ENCODE data around the gene STX2.

STX2 gene

DNA sequence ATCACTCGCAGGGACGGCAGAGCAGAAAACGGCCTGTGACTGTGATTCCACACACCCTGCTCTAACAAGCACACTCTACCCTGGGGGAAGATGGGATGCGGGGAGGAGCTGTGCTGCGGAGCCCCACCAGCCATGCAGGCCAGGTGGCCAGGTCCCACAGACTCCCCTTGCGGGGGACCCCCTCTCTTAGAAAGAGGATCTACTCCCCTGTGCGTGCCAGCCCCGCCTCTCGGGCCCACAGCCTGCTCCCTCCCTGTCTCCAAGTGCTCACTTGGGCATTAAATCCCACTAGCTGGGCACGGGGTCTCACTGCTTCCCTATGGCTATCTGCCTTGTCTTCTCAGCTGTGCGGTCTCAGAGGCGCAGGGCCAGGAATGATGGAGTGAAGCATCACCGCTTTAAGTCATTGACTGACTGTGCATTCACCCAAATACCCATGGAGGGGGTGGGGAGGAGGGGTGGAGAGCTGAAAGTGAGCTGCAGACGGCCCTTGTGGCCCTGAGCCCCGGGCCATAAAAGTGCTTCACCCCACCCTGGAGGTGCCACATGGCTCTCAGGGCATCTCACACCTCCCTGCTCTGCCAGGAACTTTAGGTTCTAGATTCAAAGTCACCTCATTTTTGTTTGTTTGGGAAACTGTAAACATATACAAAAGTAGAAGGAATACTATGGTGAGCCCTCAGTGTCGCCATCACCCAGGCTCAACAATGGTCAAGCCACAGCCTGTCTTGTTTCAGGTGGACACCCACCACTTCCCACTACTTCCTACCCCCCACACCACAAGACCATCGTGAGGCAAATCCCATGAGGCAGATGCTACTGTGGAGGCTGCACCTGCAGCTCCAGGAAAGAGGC is 9.4 kb downstream of the STX2 start:
- no peak for FAIRE-seq

- no peak for FAIRE-seq
These were observed 10.2 kb downstream of the STX2 start for GRCh38 chr12:130828895-130829294.

GRCh38 chr12:130827432-130827831 is 11.6 kb downstream of the STX2 start:
- no peak for FAIRE-seq

DNA sequence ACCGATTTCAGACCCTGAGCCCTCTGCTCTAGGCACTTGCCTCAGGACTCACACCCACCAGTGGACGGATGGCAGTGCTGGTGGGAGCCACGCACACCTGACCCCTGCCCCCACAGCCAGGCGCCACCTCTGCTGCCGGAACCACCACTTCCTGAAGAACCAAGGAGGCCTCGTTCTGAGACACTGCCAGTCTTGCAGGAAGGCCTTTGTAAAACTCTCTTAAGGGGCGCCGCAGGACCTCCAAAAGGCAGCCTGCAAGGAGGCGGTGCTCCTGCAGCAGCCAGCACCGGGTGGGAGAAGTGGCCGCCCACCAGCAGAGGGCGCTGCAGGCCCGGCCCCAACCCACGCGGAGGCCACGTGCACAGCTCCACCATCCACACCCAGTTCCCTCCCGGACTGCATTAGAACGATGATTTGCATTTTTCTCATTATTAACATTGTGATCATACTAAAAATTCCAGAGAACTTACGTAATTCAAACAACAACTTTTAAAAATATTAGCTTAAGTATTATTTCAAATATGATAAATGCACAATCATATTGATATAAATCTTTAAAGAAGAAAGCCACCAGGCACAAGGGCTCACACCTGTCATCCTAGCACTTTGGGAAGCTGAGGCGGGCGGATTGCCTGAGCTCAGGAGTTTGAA is 12.8 kb downstream of the STX2 start:
- FAIRE-seq = no peak

- no peak for FAIRE-seq
These were observed 13.3 kb downstream of the STX2 start for GRCh38 chr12:130825771-130826150.

GRCh38 chr12:130819681-130820080 is 19.4 kb downstream of the STX2 start:
- no peak for FAIRE-seq

DNA sequence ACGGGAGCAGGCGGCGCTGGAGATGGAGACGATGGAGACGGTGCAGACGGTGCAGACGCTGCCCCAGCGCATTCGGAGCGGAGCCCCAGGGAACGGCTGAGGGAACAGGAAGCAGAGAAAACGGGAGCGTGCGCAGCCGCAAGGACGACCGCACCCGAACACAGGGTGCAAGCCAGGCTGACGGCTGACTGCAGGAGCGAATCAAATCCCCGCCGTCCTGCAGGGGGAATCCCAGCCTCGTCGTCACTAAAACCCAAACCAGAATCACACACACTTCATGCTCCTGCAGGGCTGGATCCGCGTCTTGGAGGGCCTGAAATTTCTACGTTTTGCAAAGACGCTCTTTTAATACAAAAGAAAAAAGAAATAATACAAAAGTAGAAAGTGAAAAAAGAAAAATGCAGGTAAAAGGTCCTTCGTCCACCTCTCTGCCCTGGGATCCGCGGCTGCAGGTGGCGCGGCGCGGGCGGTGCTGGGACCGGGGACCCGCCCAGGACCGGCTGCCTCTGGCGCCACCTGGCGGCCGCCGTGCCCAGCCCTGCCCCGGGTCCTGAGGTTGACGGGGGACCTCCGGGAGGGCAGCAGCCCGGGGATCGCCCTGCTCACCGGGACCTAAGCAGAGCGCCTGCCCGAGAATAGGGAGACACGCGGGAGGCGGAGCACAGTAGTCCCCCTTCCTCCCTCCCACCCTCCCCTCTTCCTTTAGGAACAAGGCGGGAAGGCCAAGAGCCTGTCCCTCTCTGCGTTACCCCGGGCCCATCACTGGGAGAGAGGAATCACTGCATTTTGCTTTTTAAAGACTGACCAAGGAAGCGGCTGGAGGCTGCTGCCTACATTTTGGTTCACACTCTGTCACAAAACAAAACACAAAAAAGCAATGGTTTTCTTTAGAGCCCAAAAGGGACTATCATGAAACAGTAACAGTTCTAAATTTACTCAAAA is 20.1 kb downstream of the STX2 start:
- FAIRE-seq = no peak

DNA sequence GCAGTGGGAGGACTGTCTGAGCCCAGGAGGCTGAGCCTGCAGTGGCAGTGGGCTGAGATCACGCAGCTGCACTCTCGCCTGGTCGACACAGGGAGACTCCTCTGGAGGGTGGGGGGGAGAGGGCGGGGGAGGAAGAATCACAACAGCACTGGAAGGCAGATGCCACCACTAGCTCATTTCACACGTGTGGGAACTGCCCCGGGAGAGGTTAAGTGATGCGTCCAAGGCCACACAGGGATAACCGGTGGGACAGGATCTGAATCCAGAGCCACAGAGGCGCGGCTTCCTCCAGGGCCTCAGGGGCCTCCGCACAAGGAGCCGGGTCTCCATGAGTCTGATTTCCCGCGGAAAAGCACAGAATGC is 20.8 kb downstream of the STX2 start:
- FAIRE-seq = no peak

DNA sequence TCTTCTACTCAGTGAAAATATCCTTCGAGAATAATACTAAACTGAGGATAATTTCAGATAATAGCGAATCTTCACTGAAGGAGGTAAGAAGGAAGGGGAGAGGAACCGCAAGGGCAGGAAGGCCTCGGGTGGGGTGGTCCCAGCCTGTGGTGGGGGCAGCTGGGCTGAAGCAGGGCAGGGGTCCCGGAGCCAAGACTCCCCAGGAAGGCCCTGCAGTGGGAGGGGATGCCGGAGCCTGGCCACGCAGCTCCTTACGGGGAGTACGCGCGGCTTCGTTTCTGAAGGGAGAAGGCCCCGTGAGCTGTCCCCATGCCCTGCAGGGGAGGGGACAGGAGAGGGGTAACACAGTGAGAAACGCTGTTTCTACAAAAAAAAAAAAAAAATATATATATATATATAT is 21.2 kb downstream of the STX2 start:
- FAIRE-seq = no peak

DNA sequence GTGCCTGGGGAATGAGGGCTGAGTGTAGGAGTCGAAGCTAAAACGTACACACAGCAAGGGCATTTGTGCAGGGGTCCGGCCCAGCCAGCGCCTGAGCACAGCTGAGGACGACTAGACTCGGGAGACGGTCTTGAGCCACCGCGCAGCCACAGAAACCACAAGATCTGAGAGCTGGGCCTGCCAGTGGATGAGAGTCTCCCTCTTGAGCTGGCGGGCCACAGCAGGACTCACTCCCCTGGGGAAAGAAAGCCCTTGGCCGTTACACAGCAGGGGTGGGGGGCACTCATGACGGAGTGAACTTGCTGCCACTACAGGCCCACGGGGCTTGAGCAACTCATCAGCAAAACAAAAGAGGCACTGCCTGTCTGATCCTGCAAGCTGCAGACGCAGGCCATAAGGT is 23.0 kb downstream of the STX2 start:
- FAIRE-seq = no peak

DNA sequence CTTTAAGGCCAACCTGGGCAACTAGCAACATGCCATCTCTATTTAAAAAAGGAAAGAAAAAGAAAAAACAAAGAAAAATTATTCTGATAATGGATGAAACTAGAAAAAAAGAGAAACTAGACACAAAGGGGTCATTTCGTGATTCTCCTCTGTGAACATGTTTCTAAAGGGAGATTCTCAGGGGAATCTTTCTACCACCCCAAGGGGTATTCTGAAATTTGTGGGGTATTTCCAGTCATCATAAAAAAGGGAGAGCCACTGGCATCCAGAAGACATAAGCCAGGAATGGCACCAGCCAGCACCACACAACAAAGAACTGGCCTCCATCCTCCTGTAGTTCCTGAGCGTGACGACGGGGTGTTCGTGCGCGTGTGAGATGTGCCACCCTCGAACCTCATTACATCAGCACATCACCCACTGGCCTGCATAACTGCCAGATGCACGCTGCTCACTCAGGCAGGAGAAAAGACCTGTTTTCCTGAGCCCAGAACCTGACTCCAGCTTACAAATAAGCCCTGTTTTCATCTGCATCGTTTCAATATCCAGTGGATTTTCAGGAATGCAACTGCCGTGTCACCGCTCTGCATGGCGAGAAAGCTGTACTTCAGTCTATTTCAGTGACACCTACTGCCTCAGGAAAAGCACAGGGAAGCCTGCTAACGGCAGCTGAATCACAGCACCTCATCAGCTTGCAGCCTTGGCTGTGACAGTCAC is 23.9 kb downstream of the STX2 start:
- no peak for FAIRE-seq

DNA sequence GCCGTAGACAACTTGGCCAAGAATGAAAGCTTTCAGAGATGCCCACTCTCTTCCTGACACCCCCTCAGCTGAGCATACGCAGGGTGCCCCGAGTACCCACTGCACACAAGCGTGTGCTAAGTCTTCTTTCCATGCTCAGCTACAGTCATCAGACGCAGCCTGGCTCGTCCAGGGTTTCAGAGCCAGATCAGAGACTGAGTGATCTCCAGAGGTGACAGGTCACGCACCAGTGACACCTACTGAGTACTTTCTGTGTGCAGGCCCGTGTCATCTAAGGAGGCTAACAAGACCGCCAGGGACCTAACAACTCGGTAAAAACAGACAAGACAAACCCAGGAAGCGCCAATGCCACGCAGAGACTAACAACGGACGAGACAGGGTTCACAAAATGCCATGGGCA is 25.1 kb downstream of the STX2 start:
- no peak for FAIRE-seq

- no peak for FAIRE-seq
These were observed 25.6 kb downstream of the STX2 start for GRCh38 chr12:130813436-130813835.

GRCh38 chr12:130809791-130810190 is 29.3 kb downstream of the STX2 start:
- FAIRE-seq = no peak

GRCh38 chr12:130807309-130807708 is 31.7 kb downstream of the STX2 start:
- no peak for FAIRE-seq

- no peak for FAIRE-seq
These were observed 32.5 kb downstream of the STX2 start for GRCh38 chr12:130806574-130806973.

GRCh38 chr12:130805635-130806034 is 33.4 kb downstream of the STX2 start:
- FAIRE-seq = no peak

GRCh38 chr12:130804216-130804615 is 34.8 kb downstream of the STX2 start:
- no peak for FAIRE-seq

- no peak for FAIRE-seq
These were observed 35.3 kb downstream of the STX2 start for GRCh38 chr12:130803702-130804101.

GRCh38 chr12:130800312-130800711 is 38.7 kb downstream of the STX2 start:
- no peak for FAIRE-seq

DNA sequence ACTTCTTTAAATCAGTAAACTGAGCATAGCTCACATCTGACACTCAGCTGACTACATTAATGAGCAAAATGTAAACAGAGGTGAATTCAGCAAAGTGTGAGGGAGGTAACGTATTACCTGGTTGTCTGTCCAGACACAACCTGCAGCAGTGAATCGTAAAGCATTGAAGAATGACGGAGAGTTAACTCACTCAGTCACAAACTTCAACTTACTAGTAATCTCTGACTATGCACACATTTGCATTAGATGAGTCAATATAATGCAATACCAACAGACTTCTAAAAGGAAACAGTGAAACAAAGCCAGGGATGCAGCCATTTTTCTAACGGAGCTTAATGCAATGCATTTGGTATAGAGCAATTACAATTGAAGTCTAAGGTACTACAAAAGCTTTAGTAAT is 40.0 kb downstream of the STX2 start:
- no peak for FAIRE-seq

- FAIRE-seq = no peak
These were observed 41.9 kb downstream of the STX2 start for GRCh38 chr12:130796985-130797686.
